PC-3 (cell line): ENCODE data around the gene INPP5K.

ENCODE experiments used
- CTCF ChIP-seq: fragments of 300-600 bp; sonication (generic); conservative IDR thresholded peaks from 2 replicates; pipeline ENCODE4 v1.5.1; 2017; ENCODE audit warnings: antibody characterized with exemption, low read depth, mild to moderate bottlenecking, low read length
- EZH2 ChIP-seq: fragments of 300-600 bp; sonication (generic); IDR thresholded peaks from one replicate; pipeline ENCODE4 v1.6.1; 2017; ENCODE audit warnings: antibody characterized with exemption, mild to moderate bottlenecking, low read length; ENCODE audit not compliant: unreplicated experiment

GRCh38 chr17:1455797-1456599 is 60.4 kb downstream of the INPP5K start, which contains the start of gene CRK:
- TF ChIP-seq CTCF (no peak), EZH2 (no peak)
